ENCODE measurements around the gene NCAM1.

Gene NCAM1

DNA sequence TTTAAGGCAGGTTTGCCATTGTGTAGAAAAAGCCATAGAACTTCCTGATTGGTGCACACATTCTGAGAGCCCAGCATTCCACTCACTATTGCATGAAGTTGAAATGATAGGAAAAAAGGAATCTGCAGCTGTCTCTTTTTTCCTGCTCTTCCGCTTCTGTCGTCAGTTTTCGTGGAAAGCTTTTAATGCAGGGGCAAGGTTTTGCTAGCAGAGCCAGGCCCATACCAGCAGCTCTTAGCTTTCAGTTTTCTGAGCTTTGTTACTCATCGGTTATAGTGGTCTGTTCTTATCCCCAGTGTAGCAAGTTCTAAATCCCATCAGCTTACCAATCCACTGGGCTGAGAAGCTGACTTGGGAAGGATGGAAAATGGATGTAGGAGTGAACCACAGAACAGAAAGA is 190.3 kb downstream of the NCAM1 start (continued):
- no peak for TF ChIP-seq ZNF514 (tag by site-specific recombination; IDR thresholded peaks at IDR 0.05)
- no peak for TF ChIP-seq ZNF274 (IDR thresholded peaks at IDR 0.05; ENCODE audit: low read length)
- no peak for TF ChIP-seq ZNF274 (tag by site-specific recombination; IDR thresholded peaks at IDR 0.05; ENCODE audit: borderline replicate concordance)
- TF ChIP-seq ZSCAN23 (tag by site-specific recombination; IDR thresholded peaks at IDR 0.05), result no peak
- no peak for TF ChIP-seq ZNF785 (tag by site-specific recombination; IDR thresholded peaks at IDR 0.05)

DNA sequence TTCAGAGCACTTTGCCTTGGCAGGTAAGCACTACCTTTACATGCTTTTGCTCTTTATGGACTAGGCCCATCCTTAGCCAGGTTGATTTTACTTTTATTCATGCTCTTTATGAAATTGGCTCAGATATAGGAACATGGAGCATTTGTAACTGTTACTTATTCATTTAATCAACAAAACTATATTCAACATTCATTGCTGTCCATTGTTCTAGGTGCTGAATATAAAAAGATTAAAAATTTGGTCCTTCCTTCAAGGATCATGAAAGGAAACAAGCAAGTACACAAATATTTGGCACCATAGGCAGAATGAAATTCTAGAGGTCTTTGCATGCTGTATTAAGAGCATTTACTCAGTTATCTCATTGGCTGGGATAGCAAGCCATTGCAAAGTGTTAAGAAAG is 191.3 kb downstream of the NCAM1 start:
- H3K9me3 ChIP-seq (ENCODE audit: control insufficient read depth, insufficient read depth, low read depth, low read length), result no peaks in the 10 kb centered on the region
- CTCF ChIA-PET, result no interaction called here
- no peak overlapping the region for H3K27ac ChIP-seq (ENCODE audit: extremely low read depth, low read depth, low read length)
- H3K4me1 ChIP-seq (ENCODE audit: control insufficient read depth, insufficient read depth, low read length), result no peaks in the 10 kb centered on the region
- H3K36me3 ChIP-seq (ENCODE audit: control insufficient read depth in 2 of 2, insufficient read depth in 1 of 2, low read length in 2 of 2), result no peaks in the 10 kb centered on the region
- POLR2A ChIA-PET, result no interaction called here
- no peak overlapping the region for H3K4me3 ChIP-seq (ENCODE audit: low read depth, low read length)
- no peak for TF ChIP-seq ZNF621 (tag by site-specific recombination; IDR thresholded peaks at IDR 0.05)
- no peak for TF ChIP-seq ZNF266 (tag by site-specific recombination; IDR thresholded peaks at IDR 0.05; ENCODE audit: low read depth)
- no peak for TF ChIP-seq ZBTB21 (tag by site-specific recombination; IDR thresholded peaks at IDR 0.05)
- TF ChIP-seq, protein P1, sequence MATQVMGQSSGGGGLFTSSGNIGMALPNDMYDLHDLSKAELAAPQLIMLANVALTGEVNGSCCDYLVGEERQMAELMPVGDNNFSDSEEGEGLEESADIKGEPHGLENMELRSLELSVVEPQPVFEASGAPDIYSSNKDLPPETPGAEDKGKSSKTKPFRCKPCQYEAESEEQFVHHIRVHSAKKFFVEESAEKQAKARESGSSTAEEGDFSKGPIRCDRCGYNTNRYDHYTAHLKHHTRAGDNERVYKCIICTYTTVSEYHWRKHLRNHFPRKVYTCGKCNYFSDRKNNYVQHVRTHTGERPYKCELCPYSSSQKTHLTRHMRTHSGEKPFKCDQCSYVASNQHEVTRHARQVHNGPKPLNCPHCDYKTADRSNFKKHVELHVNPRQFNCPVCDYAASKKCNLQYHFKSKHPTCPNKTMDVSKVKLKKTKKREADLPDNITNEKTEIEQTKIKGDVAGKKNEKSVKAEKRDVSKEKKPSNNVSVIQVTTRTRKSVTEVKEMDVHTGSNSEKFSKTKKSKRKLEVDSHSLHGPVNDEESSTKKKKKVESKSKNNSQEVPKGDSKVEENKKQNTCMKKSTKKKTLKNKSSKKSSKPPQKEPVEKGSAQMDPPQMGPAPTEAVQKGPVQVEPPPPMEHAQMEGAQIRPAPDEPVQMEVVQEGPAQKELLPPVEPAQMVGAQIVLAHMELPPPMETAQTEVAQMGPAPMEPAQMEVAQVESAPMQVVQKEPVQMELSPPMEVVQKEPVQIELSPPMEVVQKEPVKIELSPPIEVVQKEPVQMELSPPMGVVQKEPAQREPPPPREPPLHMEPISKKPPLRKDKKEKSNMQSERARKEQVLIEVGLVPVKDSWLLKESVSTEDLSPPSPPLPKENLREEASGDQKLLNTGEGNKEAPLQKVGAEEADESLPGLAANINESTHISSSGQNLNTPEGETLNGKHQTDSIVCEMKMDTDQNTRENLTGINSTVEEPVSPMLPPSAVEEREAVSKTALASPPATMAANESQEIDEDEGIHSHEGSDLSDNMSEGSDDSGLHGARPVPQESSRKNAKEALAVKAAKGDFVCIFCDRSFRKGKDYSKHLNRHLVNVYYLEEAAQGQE (tag by site-specific recombination; IDR thresholded peaks at IDR 0.05), result peak; percentile 70

DNA sequence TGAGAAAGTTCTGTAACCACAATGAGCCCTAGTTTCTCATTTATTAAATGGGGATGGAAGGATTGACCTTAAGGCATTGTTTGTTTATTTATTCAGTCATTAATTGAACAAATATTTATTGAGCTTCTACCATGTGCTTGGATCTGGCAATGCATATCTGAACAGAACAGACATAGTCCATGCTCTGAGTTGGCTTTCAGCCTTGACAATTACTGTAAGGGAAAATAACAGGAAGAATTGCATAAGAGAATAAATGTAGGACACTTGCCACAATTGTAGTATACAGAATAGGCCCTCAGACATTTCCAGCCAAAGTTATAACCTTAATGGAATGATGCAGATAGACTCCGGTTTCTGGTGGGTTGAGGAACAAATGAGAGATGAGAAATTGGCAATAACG is 192.6 kb downstream of the NCAM1 start:
- ChIA-PET POLR2A (no interaction called here), CTCF (no interaction called here)
- Histone ChIP-seq H3K4me3 (ENCODE audit: low read depth, low read length) (no peak overlapping the region), H3K4me1 (ENCODE audit: control insufficient read depth, insufficient read depth, low read length) (no peaks in the 10 kb centered on the region), H3K36me3 (ENCODE audit: control insufficient read depth in 2 of 2, insufficient read depth in 1 of 2, low read length in 2 of 2) (no peaks in the 10 kb centered on the region), H3K9me3 (ENCODE audit: control insufficient read depth, insufficient read depth, low read depth, low read length) (no peaks in the 10 kb centered on the region), H3K27ac (ENCODE audit: extremely low read depth, low read depth, low read length) (no peak overlapping the region)
- TF ChIP-seq ZNF660 (tag by site-specific recombination; IDR thresholded peaks at IDR 0.05) (no peak), ZNF324 (tag by site-specific recombination; IDR thresholded peaks at IDR 0.05) (no peak), ZNF830 (tag by site-specific recombination; IDR thresholded peaks at IDR 0.05; ENCODE audit: low read depth) (no peak), ZNF184 (tag by site-specific recombination; IDR thresholded peaks at IDR 0.05) (no peak), ZNF155 (tag by site-specific recombination; IDR thresholded peaks at IDR 0.05) (no peak), BCL11A (tag by site-specific recombination; IDR thresholded peaks at IDR 0.05; ENCODE audit: low read depth) (no peak), ZNF174 (tag by site-specific recombination; IDR thresholded peaks at IDR 0.05) (no peak), ZNF426 (tag by site-specific recombination; IDR thresholded peaks at IDR 0.05) (no peak), IKZF3 (tag by site-specific recombination; IDR thresholded peaks at IDR 0.05) (no peak), BCL11B (tag by site-specific recombination; IDR thresholded peaks at IDR 0.05; ENCODE audit: low read depth) (no peak)
- TF ChIP-seq, protein P2, sequence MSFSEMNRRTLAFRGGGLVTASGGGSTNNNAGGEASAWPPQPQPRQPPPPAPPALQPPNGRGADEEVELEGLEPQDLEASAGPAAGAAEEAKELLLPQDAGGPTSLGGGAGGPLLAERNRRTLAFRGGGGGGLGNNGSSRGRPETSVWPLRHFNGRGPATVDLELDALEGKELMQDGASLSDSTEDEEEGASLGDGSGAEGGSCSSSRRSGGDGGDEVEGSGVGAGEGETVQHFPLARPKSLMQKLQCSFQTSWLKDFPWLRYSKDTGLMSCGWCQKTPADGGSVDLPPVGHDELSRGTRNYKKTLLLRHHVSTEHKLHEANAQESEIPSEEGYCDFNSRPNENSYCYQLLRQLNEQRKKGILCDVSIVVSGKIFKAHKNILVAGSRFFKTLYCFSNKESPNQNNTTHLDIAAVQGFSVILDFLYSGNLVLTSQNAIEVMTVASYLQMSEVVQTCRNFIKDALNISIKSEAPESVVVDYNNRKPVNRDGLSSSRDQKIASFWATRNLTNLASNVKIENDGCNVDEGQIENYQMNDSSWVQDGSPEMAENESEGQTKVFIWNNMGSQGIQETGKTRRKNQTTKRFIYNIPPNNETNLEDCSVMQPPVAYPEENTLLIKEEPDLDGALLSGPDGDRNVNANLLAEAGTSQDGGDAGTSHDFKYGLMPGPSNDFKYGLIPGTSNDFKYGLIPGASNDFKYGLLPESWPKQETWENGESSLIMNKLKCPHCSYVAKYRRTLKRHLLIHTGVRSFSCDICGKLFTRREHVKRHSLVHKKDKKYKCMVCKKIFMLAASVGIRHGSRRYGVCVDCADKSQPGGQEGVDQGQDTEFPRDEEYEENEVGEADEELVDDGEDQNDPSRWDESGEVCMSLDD (tag by site-specific recombination; IDR thresholded peaks at IDR 0.05), result no peak
- TF ChIP-seq, protein P3, sequence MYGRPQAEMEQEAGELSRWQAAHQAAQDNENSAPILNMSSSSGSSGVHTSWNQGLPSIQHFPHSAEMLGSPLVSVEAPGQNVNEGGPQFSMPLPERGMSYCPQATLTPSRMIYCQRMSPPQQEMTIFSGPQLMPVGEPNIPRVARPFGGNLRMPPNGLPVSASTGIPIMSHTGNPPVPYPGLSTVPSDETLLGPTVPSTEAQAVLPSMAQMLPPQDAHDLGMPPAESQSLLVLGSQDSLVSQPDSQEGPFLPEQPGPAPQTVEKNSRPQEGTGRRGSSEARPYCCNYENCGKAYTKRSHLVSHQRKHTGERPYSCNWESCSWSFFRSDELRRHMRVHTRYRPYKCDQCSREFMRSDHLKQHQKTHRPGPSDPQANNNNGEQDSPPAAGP (tag by site-specific recombination; IDR thresholded peaks at IDR 0.05), result no peak
- TF ChIP-seq, protein P4, sequence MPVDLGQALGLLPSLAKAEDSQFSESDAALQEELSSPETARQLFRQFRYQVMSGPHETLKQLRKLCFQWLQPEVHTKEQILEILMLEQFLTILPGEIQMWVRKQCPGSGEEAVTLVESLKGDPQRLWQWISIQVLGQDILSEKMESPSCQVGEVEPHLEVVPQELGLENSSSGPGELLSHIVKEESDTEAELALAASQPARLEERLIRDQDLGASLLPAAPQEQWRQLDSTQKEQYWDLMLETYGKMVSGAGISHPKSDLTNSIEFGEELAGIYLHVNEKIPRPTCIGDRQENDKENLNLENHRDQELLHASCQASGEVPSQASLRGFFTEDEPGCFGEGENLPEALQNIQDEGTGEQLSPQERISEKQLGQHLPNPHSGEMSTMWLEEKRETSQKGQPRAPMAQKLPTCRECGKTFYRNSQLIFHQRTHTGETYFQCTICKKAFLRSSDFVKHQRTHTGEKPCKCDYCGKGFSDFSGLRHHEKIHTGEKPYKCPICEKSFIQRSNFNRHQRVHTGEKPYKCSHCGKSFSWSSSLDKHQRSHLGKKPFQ (tag by site-specific recombination; IDR thresholded peaks at IDR 0.05), result no peak
- TF ChIP-seq, protein P5, sequence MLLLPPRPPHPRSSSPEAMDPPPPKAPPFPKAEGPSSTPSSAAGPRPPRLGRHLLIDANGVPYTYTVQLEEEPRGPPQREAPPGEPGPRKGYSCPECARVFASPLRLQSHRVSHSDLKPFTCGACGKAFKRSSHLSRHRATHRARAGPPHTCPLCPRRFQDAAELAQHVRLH (tag by site-specific recombination; IDR thresholded peaks at IDR 0.05), result no peak

Data from HEK293 (cell line).